HepG2 (cell line): ENCODE measurements around the gene PIWIL1. TPM values are rescaled to one million over a fixed set of nuclear protein-coding genes. Genes with fewer than 3 reads are reported as not detected.

Experiments used
- ATAC-seq: fragments of 200-7000 bp; cut with Tn5 transposase; 3 replicates; pipeline ENCODE4 v1.9.1; 2020; ENCODE audit warnings: mild to moderate bottlenecking, moderate library complexity
- BruUV-seq: library from RNA; stranded (reverse); fragments of 400-500 nt; replicated peaks from 2 replicates; lab custom pipeline; 2021; lab: Mats Ljungman, UMichigan
- CTCF ChIA-PET: fragments of 300-600 bp; formaldehyde crosslinking; extraction: SDS; loops from one replicate; lab custom pipeline; 2021; ENCODE audit warnings: low total read pairs, inconsistent platforms, low intra/inter-chr PET ratio; lab: Yijun Ruan, JAX
- POLR2A ChIA-PET: fragments of 350-600 bp; sonication (Branson Sonifier 250); formaldehyde crosslinking; loops from one replicate; lab custom pipeline; 2020; ENCODE audit warnings: antibody characterized with exemption, inconsistent platforms; lab: Yijun Ruan, JAX
- DNase-seq: peaks from one replicate; pipeline ENCODE4 v3.0.0-alpha.2; 2015; ENCODE audit warnings: low spot score
- FAIRE-seq: peaks from 3 replicates; lab custom pipeline; 2011; peaks lifted over from hg19 to GRCh38; lab: Jason Lieb, UNC
- H2AFZ ChIP-seq: one replicate; pipeline ENCODE4 v1.6.1; 2011; ENCODE audit warnings: low read length, inconsistent platforms
- H3K27ac ChIP-seq: fragments of 300-600 bp; 3 replicates; pipeline ENCODE4 v1.8.0; 2011; ENCODE audit warnings: mixed run types, mild to moderate bottlenecking, mixed read lengths, low read length, inconsistent platforms; ENCODE audit not compliant: insufficient read depth; ENCODE audit errors: extremely low read length
- H3K27me3 ChIP-seq, 2 experiments: fragments of 200-600 bp in 1 of 2; 2 replicates in 1 of 2; 3 replicates in 1 of 2; pipeline versions ENCODE4 v1.6.0 to v1.8.0; 2011; ENCODE audit warnings: low read length in 2 of 2, mild to moderate bottlenecking in 2 of 2, moderate library complexity in 2 of 2, inconsistent platforms in 1 of 2; ENCODE audit not compliant: insufficient read depth in 2 of 2, control insufficient read depth in 1 of 2
- H3K36me3 ChIP-seq, 2 experiments: fragments of 200-600 bp in 1 of 2; replicated peaks in 1 of 2; 2 replicates in 1 of 2; 3 replicates in 1 of 2; pipeline versions ENCODE4 v1.5.1 to v1.8.0; 2011; ENCODE audit warnings: low read length in 2 of 2, inconsistent platforms in 1 of 2; ENCODE audit not compliant: insufficient read depth in 2 of 2, control insufficient read depth in 1 of 2
- H3K4me1 ChIP-seq: 2 replicates; pipeline ENCODE4 v1.5.1; 2012; ENCODE audit warnings: low read length, inconsistent platforms; ENCODE audit not compliant: insufficient read depth
- H3K4me2 ChIP-seq: 2 replicates; pipeline ENCODE4 v1.6.0; 2011; ENCODE audit warnings: low read depth, low read length, inconsistent platforms
- H3K4me3 ChIP-seq, 3 experiments: fragments of 200-600 bp in 1 of 3; sonication (generic), shearing (Covaris generic) in 1 of 3; replicated peaks in 1 of 3; 2 replicates each; pipeline ENCODE4 v1.5.1; 2011 to 2016; ENCODE audit warnings: low read length in 3 of 3, inconsistent platforms in 2 of 3, low read depth in 2 of 3, mild to moderate bottlenecking in 2 of 3, control low read depth in 1 of 3, mixed read lengths in 1 of 3; ENCODE audit not compliant: insufficient read depth in 1 of 3
- H3K79me2 ChIP-seq: one replicate; pipeline ENCODE4 v1.6.1; 2011; ENCODE audit warnings: low read length, inconsistent platforms; ENCODE audit not compliant: insufficient read depth
- H3K9ac ChIP-seq: 2 replicates; pipeline ENCODE4 v1.6.0; 2011; ENCODE audit warnings: mild to moderate bottlenecking, low read depth, low read length, inconsistent platforms; ENCODE audit not compliant: insufficient read depth
- H3K9me3 ChIP-seq: 2 replicates; pipeline ENCODE4 v1.5.1; 2012; ENCODE audit warnings: mild to moderate bottlenecking, low read length
- H4K20me1 ChIP-seq: 2 replicates; pipeline ENCODE4 v1.6.0; 2011; ENCODE audit warnings: inconsistent platforms, mild to moderate bottlenecking, low read length, moderate library complexity; ENCODE audit not compliant: insufficient read depth
- AKNA ChIP-seq: sonication (generic); formaldehyde crosslinking; IDR thresholded peaks from 2 replicates; pipeline ENCODE4 v1.4.0; 2020; ENCODE audit warnings: missing genetic modification reagents, borderline replicate concordance
- DMAP1 ChIP-seq: IDR thresholded peaks from 2 replicates; pipeline ENCODE4 v1.6.1; 2016
- ESRRA ChIP-seq: sonication (generic); formaldehyde crosslinking; IDR thresholded peaks from 2 replicates; pipeline ENCODE4 v1.5.1; 2020; ENCODE audit warnings: mild to moderate bottlenecking, low read depth, missing genetic modification reagents
- SKI ChIP-seq: fragments of 450-650 bp; IDR thresholded peaks from one replicate; pipeline ENCODE4 v1.6.1; 2018; ENCODE audit warnings: mild to moderate bottlenecking; ENCODE audit not compliant: partially characterized antibody
- SRSF9 ChIP-seq: fragments of 200-400 bp; formaldehyde crosslinking; IDR thresholded peaks from 2 replicates; pipeline ENCODE4 v1.6.1; 2018; ENCODE audit warnings: borderline replicate concordance, mild to moderate bottlenecking, low read depth, low read length; ENCODE audit not compliant: insufficient read depth, poor library complexity, severe bottlenecking
- ZKSCAN5 ChIP-seq: sonication (generic); formaldehyde crosslinking; IDR thresholded peaks from 2 replicates; pipeline ENCODE4 v1.5.1; 2020; ENCODE audit warnings: mild to moderate bottlenecking, missing genetic modification reagents
- ZNF12 ChIP-seq: sonication (generic); formaldehyde crosslinking; IDR thresholded peaks from 2 replicates; pipeline ENCODE4 v1.5.0; 2020; ENCODE audit warnings: missing genetic modification reagents
- ZNF558 ChIP-seq: sonication (generic); formaldehyde crosslinking; IDR thresholded peaks from 2 replicates; pipeline ENCODE4 v1.9.0; 2022; ENCODE audit warnings: mild to moderate bottlenecking, missing genetic modification reagents, borderline replicate concordance
- ZNF616 ChIP-seq: sonication (generic); formaldehyde crosslinking; IDR thresholded peaks from 2 replicates; pipeline ENCODE4 v1.5.0; 2020; ENCODE audit warnings: low read depth, mild to moderate bottlenecking, missing genetic modification reagents
- ZNF670 ChIP-seq: sonication (generic); formaldehyde crosslinking; IDR thresholded peaks from 2 replicates; pipeline ENCODE4 v1.8.0; 2022; ENCODE audit warnings: mild to moderate bottlenecking, missing genetic modification reagents, borderline replicate concordance
- ZNF749 ChIP-seq: sonication (generic); formaldehyde crosslinking; IDR thresholded peaks from 2 replicates; pipeline ENCODE4 v1.8.0; 2022; ENCODE audit warnings: mild to moderate bottlenecking, missing genetic modification reagents, moderate library complexity, borderline replicate concordance
- WGBS: methylation state at CpG from one replicate; pipeline ENCODE4 v1.1.6; 2017; ENCODE audit warnings: low lambda C conversion rate; 5-methylcytosine and 5-hydroxymethylcytosine counted together
- in situ Hi-C: cut with HindIII; loops from 2 replicates; pipeline ENCODE4 v1.10.0; 2017; ENCODE audit warnings: low pct_unique_long_range_greater_than_20kb; ENCODE audit not compliant: extremely low pct_ligation_motif_present
- intact Hi-C: fragments of 100-400 bp; cut with micrococcal nuclease; formaldehyde crosslinking; loops from one replicate; pipeline ENCODE4 v1.10.0; 2022; ENCODE audit not compliant: unreplicated experiment
- polyA plus RNA-seq, 8 experiments: library from polyadenylated mRNA; depleted of rRNA in 3 of 8; stranded (reverse) in 7 of 8; unstranded in 1 of 8; fragments of >200 nt; fragmentation: Illumina TruSeq in 4 of 8; extraction: Trizol in 4 of 8; gene quantifications; 2 replicates each; pipeline versions ENCODE4 v1.2.1 to v1.2.3, GENCODE V29; 2011 to 2016; ENCODE audit warnings: low read depth in 4 of 8, missing spikeins in 1 of 8, mixed read lengths in 1 of 8; ENCODE audit not compliant: insufficient read depth in 1 of 8
- total RNA-seq, 5 experiments: library from RNA; depleted of rRNA; stranded (reverse); fragments of >200 nt; fragmentation: Illumina TruSeq; extraction: Trizol; gene quantifications; 2 replicates each; pipeline ENCODE4 v1.2.3, GENCODE V29; 2016; ENCODE audit warnings: low read depth in 1 of 5
- TF ChIP-seq, protein P1 (sequence below): sonication (generic); formaldehyde crosslinking; IDR thresholded peaks from 2 replicates; pipeline ENCODE4 v1.4.0; 2020; ENCODE audit warnings: mild to moderate bottlenecking, missing genetic modification reagents

PIWIL1 gene
- total and polyA plus RNA-seq, 2 of the 13 experiments (the other 11 are each of a cell fraction or from before 2014, with no cell fraction given) = not detected

- TF ChIP-seq SKI (no peak), DMAP1 (CRISPR knock-in tag) (no peak), SRSF9 (no peak), ZNF749 (no peak), AKNA (CRISPR knock-in tag) (no peak), ZNF558 (no peak), ESRRA (CRISPR knock-in tag) (no peak), ZNF616 (CRISPR knock-in tag) (no peak)
These were observed 49.0 kb upstream of the PIWIL1 start (continued) for GRCh38 chr12:130288691-130289090.

DNA sequence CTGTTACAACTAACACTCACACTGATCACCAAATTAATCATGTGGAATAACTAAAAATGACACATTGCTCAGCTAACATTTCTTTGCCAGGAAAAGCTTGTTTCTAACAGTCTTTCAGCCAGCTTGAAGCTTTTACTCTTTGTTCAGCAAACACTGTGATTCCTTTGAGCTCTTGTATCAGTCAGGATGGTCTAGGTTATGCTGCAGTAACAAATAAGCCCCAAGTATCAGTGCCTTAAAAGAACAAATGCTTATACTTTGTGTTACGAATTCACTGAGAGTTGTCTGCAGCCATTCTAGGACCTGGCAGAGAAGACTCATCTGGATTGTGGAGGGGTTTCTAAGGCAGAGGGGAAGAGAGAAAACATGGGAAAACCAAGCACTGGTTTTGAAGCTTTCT is 47.6 kb upstream of the PIWIL1 start:
- H3K27me3 ChIP-seq = no peaks in the 10 kb centered on the region; a peak in 1 of 5 replicates
- BruUV-seq = no TSS peak
- H3K36me3 ChIP-seq = no peaks in the 10 kb centered on the region
- ChIA-PET POLR2A (no interaction called here), CTCF (no interaction called here)
- peaks cover 7% of the 10 kb centered on the region for H3K9me3 ChIP-seq
- no peaks in the 10 kb centered on the region for H3K79me2 ChIP-seq
- ATAC-seq = no peak
- H3K27ac ChIP-seq = no peak overlapping the region
- TF ChIP-seq ZKSCAN5 (no peak), ZNF12 (peak; percentile 96), ZNF670 (no peak)
- TF ChIP-seq, protein P1, sequence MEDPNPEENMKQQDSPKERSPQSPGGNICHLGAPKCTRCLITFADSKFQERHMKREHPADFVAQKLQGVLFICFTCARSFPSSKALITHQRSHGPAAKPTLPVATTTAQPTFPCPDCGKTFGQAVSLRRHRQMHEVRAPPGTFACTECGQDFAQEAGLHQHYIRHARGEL (CRISPR knock-in tag) = no peak
- intact Hi-C loops (no loop called here), in situ Hi-C loops (no loop called here)
- no peak overlapping the region for H3K4me3 ChIP-seq
- no peak for DNase-seq
- H3K4me1 ChIP-seq = no peaks in the 10 kb centered on the region
- FAIRE-seq = no peak
- H4K20me1 ChIP-seq = no peaks in the 10 kb centered on the region
- H2AFZ ChIP-seq = no peak overlapping the region
- no peak overlapping the region for H3K4me2 ChIP-seq
- H3K9ac ChIP-seq = no peak overlapping the region
- WGBS = 0% methylated on average over 1 of the region's 1 CpG
